GM12878 (cell line): ENCODE results near the gene ZNF628. TPM values are rescaled to one million over a fixed set of nuclear protein-coding genes. Genes with fewer than 3 reads are reported as not detected.
A peak's percentile ranks its signal among the peaks of the same experiment; 100 is the strongest.

Experiments used
- BHLHE40 ChIP-seq, 2 experiments: fragments of 450-650 bp in 1 of 2; IDR thresholded peaks; 2 replicates each; pipeline ENCODE4 v1.6.1; 2011 to 2017; ENCODE audit warnings: low read depth in 2 of 2, borderline replicate concordance in 1 of 2, improper control_type of control experiment in 1 of 2, low read length in 1 of 2, mild to moderate bottlenecking in 1 of 2
- CHD2 ChIP-seq: IDR thresholded peaks from 2 replicates; pipeline ENCODE4 v1.6.1; 2011; ENCODE audit warnings: low read depth, low read length, improper control_type of control experiment, borderline replicate concordance
- CREB1 ChIP-seq: IDR thresholded peaks from 2 replicates; pipeline ENCODE4 v1.6.1; 2012; ENCODE audit warnings: low read depth, mild to moderate bottlenecking, inconsistent platforms
- CREM ChIP-seq: IDR thresholded peaks from 2 replicates; pipeline ENCODE4 v1.6.1; 2014; ENCODE audit warnings: antibody characterized with exemption, low read depth
- FOXK2 ChIP-seq: fragments of 450-650 bp; IDR thresholded peaks from 2 replicates; pipeline ENCODE4 v1.6.1; 2017; ENCODE audit warnings: mild to moderate bottlenecking, moderate library complexity
- GATAD2B ChIP-seq: fragments of 450-650 bp; conservative IDR thresholded peaks from 2 replicates; pipeline ENCODE4 v1.6.1; 2017; ENCODE audit warnings: low read depth, mild to moderate bottlenecking, moderate library complexity
- IRF3 ChIP-seq: fragments of 450-650 bp; IDR thresholded peaks from 2 replicates; pipeline ENCODE4 v1.6.1; 2014; ENCODE audit warnings: mild to moderate bottlenecking
- IRF4 ChIP-seq: IDR thresholded peaks from 2 replicates; pipeline ENCODE4 v1.6.1; 2011; ENCODE audit warnings: low read depth, low read length
- MEF2A ChIP-seq: IDR thresholded peaks from 2 replicates; pipeline ENCODE4 v1.6.1; 2011; ENCODE audit warnings: low read depth, mild to moderate bottlenecking, low read length, moderate library complexity; ENCODE audit not compliant: insufficient read depth
- NR2C2 ChIP-seq: IDR thresholded peaks from 2 replicates; pipeline ENCODE4 v1.6.1; 2011; ENCODE audit warnings: borderline replicate concordance, low read depth; ENCODE audit not compliant: control insufficient read depth, insufficient read length
- POLR2A ChIP-seq: IDR thresholded peaks from 2 replicates; pipeline ENCODE4 v1.6.1; 2011; ENCODE audit warnings: low read depth, mild to moderate bottlenecking, low read length
- RUNX3 ChIP-seq: IDR thresholded peaks from 2 replicates; pipeline ENCODE4 v1.6.1; 2012; ENCODE audit warnings: low read length, inconsistent platforms
- SP1 ChIP-seq: IDR thresholded peaks from one replicate; pipeline ENCODE4 v1.6.1; 2011; ENCODE audit warnings: low read depth, low read length
- polyA plus RNA-seq, 11 experiments: library from polyadenylated mRNA; depleted of rRNA in 4 of 11; unstranded in 6 of 11; stranded (reverse) in 5 of 11; fragments of >200 nt; fragmentation: Nextera tagmentation in 4 of 11; fragmentation: Illumina TruSeq in 1 of 11; extraction: Ambion mirVana in 4 of 11; extraction: Trizol in 1 of 11; gene quantifications; 1 replicate in 1 of 11; 2 replicates in 10 of 11; pipeline versions ENCODE4 v1.2.1 to v1.2.3, GENCODE V29; 2011 to 2016; ENCODE audit warnings: inconsistent platforms in 2 of 11, missing spikeins in 2 of 11, low read depth in 1 of 11
- total RNA-seq, 4 experiments: library from RNA; depleted of rRNA in 3 of 4; stranded (reverse); fragments of >200 nt in 3 of 4; fragmentation: Illumina TruSeq in 1 of 4; extraction: Trizol in 1 of 4; gene quantifications; 2 replicates each; pipeline versions ENCODE4 v1.2.1 to v1.2.3, GENCODE V29; 2013 to 2021

The ZNF628 gene
- total and polyA plus RNA-seq, 10 of the 15 experiments (the other 5 are each of a cell fraction or from before 2014, with no cell fraction given): 0.04 to 11.3 (median 1.6) TPM; not detected in 1

- TF ChIP-seq NR2C2 (peak; percentile 62), POLR2A (peak; percentile 53; the same call in 1 of the 2 replicates), FOXK2 (no peak), CREM (peak; percentile 98), SP1 (peak; percentile 92), MEF2A (0 out of 2 replicates have a peak, but pooled peaks have one; percentile 33), CHD2 (peak; percentile 84), CREB1 (peak; percentile 98), RUNX3 (peak; percentile 21), IRF4 (no peak), BHLHE40 (IDR thresholded peaks at IDR 0.05; ENCODE audit: borderline replicate concordance in 1 of 2, low read depth in 2 of 2, low read length in 1 of 2) (peak; percentile 83 to 88), GATAD2B (peak; percentile 67; the same call in 1 of the 2 replicates), IRF3 (peak; percentile 66; the same call in 1 of the 2 replicates)
Observed at GRCh38 chr19:55516878-55517620, 40.6 kb downstream of the ZNF628 start (continued).
